ENCODE results near the gene INPP5A.

The INPP5A gene

DNA sequence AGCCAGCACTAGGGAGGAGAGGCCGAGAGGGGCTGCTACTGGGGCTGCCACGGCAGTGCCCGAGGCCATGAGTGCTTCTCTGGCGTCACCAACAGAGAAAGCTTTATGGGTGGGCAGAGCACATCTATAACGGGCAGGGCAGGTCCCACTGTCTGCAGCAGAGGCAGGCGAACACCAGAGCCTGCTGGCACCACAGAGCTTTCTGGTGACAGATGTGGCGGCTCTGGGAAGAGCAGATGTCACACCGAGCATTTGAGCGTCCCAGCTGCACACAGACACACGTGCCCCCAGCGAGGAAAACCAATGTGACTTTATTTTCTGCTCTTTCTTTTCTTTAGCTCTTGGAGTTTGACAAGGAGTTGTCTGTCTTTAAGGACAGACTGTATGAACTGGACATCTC, 227.8 kb downstream of the INPP5A start:
- in situ Hi-C loops (cut with HindIII; ENCODE audit: low sequenced_read_pairs) = loop anchor here (10.0 kb wide), 1 partner anchor 301 kb away; no protein-coding TSS in a partner anchor

DNA sequence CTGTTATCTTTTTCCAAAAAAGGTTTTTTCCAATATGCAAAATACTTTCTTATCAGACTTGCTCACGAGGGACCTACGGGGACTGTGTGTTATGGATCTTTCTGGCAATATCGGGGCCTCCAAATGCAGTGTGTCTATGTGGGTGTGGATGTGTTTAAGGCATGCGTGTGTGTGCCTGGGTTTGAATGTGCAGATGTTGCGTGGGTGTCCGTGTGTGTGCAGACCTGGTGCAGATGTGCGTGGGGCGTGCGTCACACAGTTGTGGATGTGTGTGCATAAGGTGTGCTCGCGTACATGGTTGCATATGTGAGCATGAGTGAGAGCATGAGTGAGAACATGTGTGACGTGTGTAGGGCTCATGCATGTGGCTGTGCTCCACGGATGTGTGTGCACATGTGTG, 228.7 kb downstream of the INPP5A start:
- in situ Hi-C loops (cut with HindIII; ENCODE audit: low sequenced_read_pairs) = loop anchor here (10.0 kb wide), 1 partner anchor 301 kb away; no protein-coding TSS in a partner anchor

DNA sequence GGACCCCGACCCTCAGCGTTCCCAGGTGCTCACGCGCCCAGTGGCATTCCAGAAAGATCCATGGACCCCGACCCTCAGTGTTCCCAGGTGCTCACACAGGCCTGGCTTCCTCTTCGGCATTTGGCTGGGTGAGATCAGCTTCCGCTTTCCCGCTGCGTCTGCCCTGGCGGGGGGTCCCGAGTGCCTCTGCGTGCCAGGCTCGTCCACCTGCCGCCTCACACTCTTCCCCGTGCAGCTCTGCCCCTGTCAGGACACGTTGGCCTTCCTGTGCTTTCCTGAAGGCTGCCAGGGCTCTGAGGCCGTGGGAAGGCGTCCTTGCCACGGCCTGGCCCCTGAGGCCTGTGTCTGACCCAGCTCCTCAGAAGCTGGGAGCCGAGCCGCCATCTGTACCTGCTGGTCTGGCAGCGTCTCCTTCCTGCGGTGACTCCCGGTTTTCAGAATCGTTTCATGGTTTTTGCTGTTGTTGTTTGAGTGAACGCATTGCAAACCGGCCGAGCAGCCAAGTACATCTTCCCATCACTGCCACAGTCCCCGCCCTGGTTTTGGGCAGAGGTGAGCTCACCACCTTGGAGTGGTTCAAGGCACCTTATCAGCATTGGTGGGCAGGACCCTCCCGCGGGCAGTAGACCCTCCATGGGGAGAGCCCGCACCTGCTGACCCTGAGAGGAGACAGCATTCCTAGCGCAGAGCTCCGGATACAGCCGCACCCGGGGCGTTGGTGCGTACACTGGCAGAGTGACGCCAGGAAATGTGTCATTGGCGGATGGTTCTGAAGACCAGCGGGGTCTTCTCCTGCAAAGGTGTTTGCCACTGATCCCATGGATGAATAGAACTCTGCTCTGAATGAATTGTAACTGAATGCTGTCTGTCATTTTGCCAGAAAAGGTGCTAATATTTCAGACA, 231.0 kb downstream of the INPP5A start:
- in situ Hi-C loops (cut with HindIII; ENCODE audit: low sequenced_read_pairs) = loop anchor here (10.0 kb wide), 1 partner anchor 304 kb away; no protein-coding TSS in a partner anchor

DNA sequence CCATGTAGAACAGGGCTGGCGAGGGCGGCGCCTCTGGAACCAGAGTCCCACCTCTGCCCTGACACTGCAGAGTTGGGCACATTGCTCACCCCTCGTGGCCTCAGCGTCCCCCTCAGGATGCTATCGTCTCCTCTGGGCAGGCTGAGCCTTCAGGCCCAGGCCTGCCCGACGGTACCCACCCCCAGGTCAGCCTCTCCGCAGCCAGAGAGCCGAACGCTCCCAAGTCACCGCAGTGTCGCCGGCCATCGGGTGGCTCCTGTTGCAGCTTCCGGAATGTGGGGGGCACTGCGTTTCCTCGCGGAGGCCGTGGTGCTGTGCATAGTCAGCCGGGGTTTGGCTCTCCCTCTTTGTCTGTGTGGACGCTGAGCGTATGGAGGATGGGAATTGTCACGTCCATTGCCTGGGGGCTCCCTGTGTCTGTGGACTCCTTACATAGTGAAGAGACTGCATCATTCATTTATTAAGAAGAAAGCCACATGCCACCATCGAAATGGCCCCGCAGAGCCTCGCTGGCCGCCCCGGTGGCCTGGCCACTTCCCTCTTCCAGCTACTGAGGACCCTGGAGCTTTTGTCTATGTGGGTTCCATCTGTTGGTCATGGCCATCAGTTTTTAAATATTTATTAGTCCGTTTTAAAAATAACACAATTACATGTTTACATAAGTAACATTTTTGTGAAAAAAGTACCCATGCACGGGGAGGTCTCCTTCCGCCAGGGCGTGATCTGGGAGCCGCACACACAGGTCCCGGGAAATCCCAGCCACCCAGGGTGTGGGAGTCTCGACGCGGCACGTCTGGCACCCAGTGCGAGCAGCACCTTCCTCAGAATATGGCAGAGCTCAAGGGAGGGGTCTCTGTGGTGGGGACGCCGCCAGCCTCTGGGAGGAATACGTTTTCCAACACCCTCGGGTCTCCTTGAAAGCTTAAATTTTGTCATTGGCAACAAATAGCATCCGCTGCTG, 232.8 kb downstream of the INPP5A start:
- in situ Hi-C loops (cut with HindIII; ENCODE audit: low sequenced_read_pairs) = loop anchor here (5.0 to 10.0 kb wide), 3 partner anchors 62 to 246 kb away; no protein-coding TSS in a partner anchor

- in situ Hi-C loops (cut with HindIII; ENCODE audit: low sequenced_read_pairs) = loop anchor here (5.0 to 10.0 kb wide), 3 partner anchors 59 to 248 kb away; no protein-coding TSS in a partner anchor
Observed at GRCh38 chr10:132772816-132773215, 235.2 kb downstream of the INPP5A start.

DNA sequence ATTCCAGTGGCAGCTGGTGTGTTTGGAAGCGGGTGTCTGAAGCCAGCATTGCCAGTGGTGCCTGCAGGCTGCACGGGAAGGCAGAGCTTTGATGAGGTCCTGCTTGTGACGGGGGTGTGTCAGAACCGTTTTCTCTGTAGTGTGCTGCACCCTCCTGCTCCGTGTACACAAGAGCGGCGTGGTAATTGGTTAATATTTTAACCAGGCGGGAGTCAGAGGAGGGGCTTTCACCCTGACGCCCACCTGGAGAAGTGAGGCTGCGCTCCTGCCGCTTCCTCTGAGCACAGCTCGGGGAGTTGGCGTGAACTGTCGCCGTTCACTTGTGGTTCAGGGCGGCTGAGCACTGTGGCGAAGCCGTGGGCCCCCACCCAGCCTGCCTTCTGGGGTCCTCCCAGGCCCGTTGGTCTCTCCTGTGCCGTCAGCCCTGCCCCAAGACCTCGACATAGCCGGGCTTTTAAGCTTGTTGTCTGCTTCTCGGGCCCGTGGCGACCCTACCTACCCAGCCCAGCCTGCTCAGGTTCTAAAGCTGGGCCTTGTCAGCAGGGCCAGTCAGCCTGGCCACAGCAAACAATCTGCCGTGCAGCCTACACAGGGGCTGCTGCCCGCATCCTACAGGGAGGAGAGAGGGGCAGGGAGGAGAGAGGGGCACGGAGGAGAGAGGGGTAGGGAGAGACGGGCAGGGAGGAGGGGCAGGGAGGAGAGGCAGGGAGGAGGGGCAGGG, 236.8 kb downstream of the INPP5A start:
- in situ Hi-C loops (cut with HindIII; ENCODE audit: low sequenced_read_pairs) = loop anchor here (5.0 to 10.0 kb wide), 3 partner anchors 58 to 250 kb away; no protein-coding TSS in a partner anchor

- in situ Hi-C loops (cut with HindIII; ENCODE audit: low sequenced_read_pairs) = loop anchor here (5.0 to 10.0 kb wide), 3 partner anchors 57 to 250 kb away; no protein-coding TSS in a partner anchor
Observed at GRCh38 chr10:132774902-132775863, 237.6 kb downstream of the INPP5A start.

GRCh38 chr10:132776186-132776585, 238.6 kb downstream of the INPP5A start:
- in situ Hi-C loops (cut with HindIII; ENCODE audit: low sequenced_read_pairs) = loop anchor here (10.0 kb wide), 1 partner anchor 251 kb away; no protein-coding TSS in a partner anchor

DNA sequence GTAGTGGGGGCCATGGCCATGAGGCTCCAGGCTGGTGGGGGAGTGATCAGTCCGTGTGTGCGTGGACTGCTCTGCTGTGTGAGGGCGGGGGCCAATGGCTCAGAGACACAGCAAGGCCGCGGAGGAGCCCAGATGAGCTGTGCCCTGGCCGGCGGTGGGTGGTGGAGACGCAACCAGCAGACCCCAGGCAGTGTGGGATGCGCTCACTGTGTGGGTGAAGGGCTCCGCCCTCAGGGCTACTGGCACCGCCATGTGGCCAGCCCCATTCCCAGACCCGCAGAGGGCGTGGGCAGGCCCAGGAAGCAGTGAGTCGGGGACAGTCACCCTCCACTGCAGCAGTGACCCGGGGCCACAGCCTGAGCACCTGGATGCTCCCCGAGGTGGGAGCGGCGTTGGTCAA, 239.2 kb downstream of the INPP5A start:
- in situ Hi-C loops (cut with HindIII; ENCODE audit: low sequenced_read_pairs) = loop anchor here (10.0 kb wide), 1 partner anchor 252 kb away; no protein-coding TSS in a partner anchor

DNA sequence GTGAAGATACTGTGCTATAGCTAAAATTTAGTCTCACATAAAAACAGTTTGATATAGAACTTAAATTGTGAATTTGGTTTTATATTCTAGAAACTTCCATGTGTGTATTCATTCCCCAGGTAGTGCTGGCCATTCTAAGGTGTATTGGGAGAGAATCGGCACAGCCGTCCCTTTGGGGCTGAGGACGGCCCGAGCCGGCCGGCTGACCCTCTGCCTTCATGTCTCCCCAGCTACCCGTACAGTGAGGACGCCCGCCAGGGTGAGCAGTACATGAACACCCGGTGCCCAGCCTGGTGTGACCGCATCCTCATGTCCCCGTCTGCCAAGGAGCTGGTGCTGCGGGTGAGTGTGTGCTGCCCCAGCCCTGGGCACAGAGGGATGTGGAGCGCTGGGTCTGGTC, 239.9 kb downstream of the INPP5A start:
- in situ Hi-C loops (cut with HindIII; ENCODE audit: low sequenced_read_pairs) = loop anchor here (10.0 kb wide), 1 partner anchor 253 kb away; no protein-coding TSS in a partner anchor

- in situ Hi-C loops (cut with HindIII; ENCODE audit: low sequenced_read_pairs) = loop anchor here (10.0 kb wide), 1 partner anchor 255 kb away; no protein-coding TSS in a partner anchor
Observed at GRCh38 chr10:132779549-132780294, 242.1 kb downstream of the INPP5A start.

DNA sequence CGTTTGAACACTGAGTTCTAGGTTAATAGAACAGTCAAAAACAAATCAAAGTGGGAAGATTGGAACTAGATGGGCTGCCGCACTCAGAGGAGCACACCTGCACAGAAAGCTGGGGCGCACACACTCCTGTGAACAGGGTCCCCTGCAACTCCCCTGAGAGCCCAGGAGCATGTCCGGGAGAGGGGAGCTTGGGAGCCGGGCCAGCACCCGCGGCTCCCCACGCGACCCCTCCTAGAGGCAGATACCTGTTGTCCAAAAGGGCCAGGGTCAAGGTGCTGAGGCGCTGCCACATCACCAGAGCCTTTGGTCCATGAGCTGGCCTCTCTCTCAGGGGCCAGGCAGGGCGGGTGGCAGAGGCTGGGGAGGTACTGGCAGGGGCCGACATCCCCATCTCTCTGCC, 242.8 kb downstream of the INPP5A start:
- in situ Hi-C loops (cut with HindIII; ENCODE audit: low sequenced_read_pairs) = no loop called here

DNA sequence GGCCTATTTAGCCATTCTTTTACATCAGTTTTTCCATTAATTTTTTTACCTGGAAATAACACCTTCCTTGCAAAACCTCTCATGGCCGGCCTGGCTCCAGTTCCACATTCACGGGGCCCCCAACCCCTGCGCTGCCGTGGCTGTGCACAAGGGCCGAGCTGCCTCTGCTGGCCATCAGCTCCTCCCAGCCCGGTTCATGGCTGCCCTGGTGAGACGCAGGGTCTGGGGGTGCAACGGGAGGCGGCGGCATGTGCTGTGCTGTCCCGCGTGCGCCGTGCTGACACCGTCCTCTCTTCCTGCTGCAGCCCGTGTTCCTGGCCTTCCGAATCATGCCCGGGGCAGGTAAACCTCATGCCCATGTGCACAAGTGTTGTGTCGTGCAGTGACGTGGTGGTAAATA, 244.0 kb downstream of the INPP5A start:
- in situ Hi-C loops (cut with HindIII; ENCODE audit: low sequenced_read_pairs) = no loop called here

- in situ Hi-C loops (cut with HindIII; ENCODE audit: low sequenced_read_pairs) = no loop called here
Observed at GRCh38 chr10:132783165-132783939, 245.8 kb downstream of the INPP5A start.

DNA sequence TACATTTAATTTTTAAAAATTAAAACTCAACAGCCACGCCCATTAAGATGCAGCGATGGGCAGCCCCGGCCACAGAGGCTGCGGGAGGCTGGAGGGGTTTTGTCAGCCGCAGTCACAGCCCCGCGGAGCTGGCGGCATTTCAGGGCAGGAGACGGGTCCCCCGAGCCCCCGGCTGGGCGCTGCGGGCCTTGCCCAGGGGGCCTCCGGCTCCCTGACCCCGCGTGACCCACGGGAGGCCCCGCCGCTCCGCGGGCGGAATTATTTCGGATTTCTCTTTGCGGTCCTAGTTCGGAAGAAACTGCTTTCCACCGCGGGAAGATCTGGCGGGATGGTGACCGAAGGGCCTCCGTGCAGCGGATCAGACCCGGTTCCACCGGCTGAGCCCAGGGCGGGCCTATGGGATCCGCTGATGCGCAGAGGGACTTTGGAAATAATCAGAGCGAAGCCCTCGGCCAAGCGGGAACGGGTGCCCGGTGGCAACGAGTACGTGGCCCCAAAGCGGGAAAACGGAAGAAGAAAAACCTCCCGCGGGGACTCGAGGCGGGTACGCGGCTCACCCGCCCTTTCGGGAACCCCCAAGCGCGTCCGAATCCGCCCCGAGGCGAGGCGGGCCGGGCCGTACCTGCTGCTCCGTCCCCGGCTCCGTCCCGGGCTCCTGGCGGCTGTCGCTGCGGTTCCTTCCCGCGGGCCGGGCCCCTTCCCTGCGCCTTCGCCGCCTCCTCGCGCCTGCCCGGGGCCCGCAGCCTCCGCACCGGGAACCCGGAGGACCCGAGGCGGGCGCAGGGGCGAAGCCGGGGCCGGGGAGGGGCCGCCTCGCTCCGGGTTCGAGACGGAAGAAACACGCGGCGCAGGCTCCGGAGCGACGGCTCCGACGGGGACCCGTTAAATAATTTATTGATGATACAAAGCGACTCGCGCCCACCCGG, 246.6 kb downstream of the INPP5A start:
- in situ Hi-C loops (cut with HindIII; ENCODE audit: low sequenced_read_pairs) = no loop called here
